Lung (tissue), 12 donors: ENCODE measurements around the gene ZFAND3. TPM values are rescaled to one million over a fixed set of nuclear protein-coding genes. Genes with fewer than 3 reads are reported as not detected.

Experiments
- ATAC-seq: fragments of 200-7000 bp; cut with Tn5 transposase; one replicate; pipeline ENCODE4 v1.9.1; 2020; ENCODE audit warnings: moderate number of reproducible peaks; ENCODE audit not compliant: insufficient read depth, low FRiP score
- DNase-seq, 3 donors: peaks; one replicate each; pipeline ENCODE4 v3.0.0-alpha.2; 2013 to 2017
- H3K27ac ChIP-seq, 2 donors: one replicate each; pipeline ENCODE4 v1.5.1; 2013; ENCODE audit warnings: mild to moderate bottlenecking in 2 of 2, moderate library complexity in 2 of 2, control low read depth in 1 of 2, inconsistent platforms in 1 of 2, low read depth in 1 of 2, low read length in 1 of 2
- H3K27me3 ChIP-seq, 3 donors: one replicate each; pipeline ENCODE4 v1.5.1; 2013; ENCODE audit warnings: low read length in 2 of 3; ENCODE audit not compliant: control insufficient read depth in 3 of 3, insufficient read depth in 3 of 3
- H3K36me3 ChIP-seq, 4 donors: one replicate each; pipeline ENCODE4 v1.5.1; 2013; ENCODE audit warnings: low read length in 4 of 4, mild to moderate bottlenecking in 1 of 4, moderate library complexity in 1 of 4; ENCODE audit not compliant: control insufficient read depth in 4 of 4, insufficient read depth in 4 of 4
- H3K4me1 ChIP-seq, 5 donors: one replicate each; pipeline ENCODE4 v1.5.1; 2013; ENCODE audit warnings: low read length in 5 of 5, mild to moderate bottlenecking in 2 of 5, moderate library complexity in 1 of 5; ENCODE audit not compliant: control insufficient read depth in 5 of 5, insufficient read depth in 5 of 5
- H3K4me3 ChIP-seq: one replicate; pipeline ENCODE4 v1.5.1; 2013; ENCODE audit warnings: mild to moderate bottlenecking, control low read depth, moderate library complexity
- H3K9ac ChIP-seq, 2 donors: one replicate each; pipeline ENCODE4 v1.5.1; 2013; ENCODE audit warnings: low read length in 2 of 2, control low read depth in 1 of 2; ENCODE audit not compliant: insufficient read depth in 1 of 2
- H3K9me3 ChIP-seq, 4 donors: one replicate each; pipeline ENCODE4 v1.5.1; 2013; ENCODE audit warnings: low read length in 3 of 4, mild to moderate bottlenecking in 1 of 4, moderate library complexity in 1 of 4; ENCODE audit not compliant: control insufficient read depth in 4 of 4, insufficient read depth in 3 of 4
- CTCF ChIP-seq: IDR thresholded peaks from 2 replicates; pipeline ENCODE4 v1.5.1; 2012; ENCODE audit warnings: mild to moderate bottlenecking; ENCODE audit errors: control extremely low read depth, extremely low read depth
- WGBS, 2 donors: extraction: QIAGEN DNeasy Blood & Tissue Kit; methylation state at CpG; one replicate each; pipeline ENCODE4 v1.1.7; 2013; 5-methylcytosine and 5-hydroxymethylcytosine counted together
- polyA plus RNA-seq, 2 donors: library from polyadenylated mRNA; stranded (reverse); fragments of 200-250 nt; gene quantifications; one replicate each; pipeline ENCODE4 v1.2.1, GENCODE V29; 2013
- total RNA-seq, 2 donors: library from RNA; depleted of rRNA in 1 of 2; stranded (reverse); fragments of >200 nt in 1 of 2; gene quantifications; one replicate each; pipeline ENCODE4 v1.2.1, GENCODE V29; 2014 to 2021
- donor health status: control.
- donor health status: control.
- donor health status: Bipolar disorder and iron deficiency.
- donor health status: healthy.
- donor health status: DM: yes; HTN: yes; CAD: no.

The ZFAND3 gene
- total and polyA plus RNA-seq, 4 donors, result 27.6 to 63.6 (median 51.3) TPM

GRCh38 chr6:38040254-38040653 lies 220.7 kb downstream of the ZFAND3 start:
- H3K9me3 ChIP-seq, result no peaks in the 10 kb centered on the region
- H3K4me3 ChIP-seq, result no peak overlapping the region
- DNase-seq (peak in 2 of 3 donors; percentile 79 to 87), ATAC-seq (no peak)
- no peak overlapping the region for H3K27ac ChIP-seq
- no peaks in the 10 kb centered on the region for H3K27me3 ChIP-seq
- H3K36me3 ChIP-seq, result no peaks in the 10 kb centered on the region
- no peak for TF ChIP-seq CTCF
- H3K4me1 ChIP-seq, result peaks cover 0 to 19% (median 7%) of the 10 kb centered on the region in 5 donors
- 57 to 62% methylated on average over 1 of the region's 1 CpG for WGBS, 2 donors
- no peak overlapping the region for H3K9ac ChIP-seq

- ATAC-seq, result no peak
Measured at GRCh38 chr6:38043259-38043753, 223.8 kb downstream of the ZFAND3 start.

GRCh38 chr6:38045701-38046305 lies 226.3 kb downstream of the ZFAND3 start:
- Histone ChIP-seq H3K36me3 (peaks cover 0 to 2% (median under 1%) of the 10 kb centered on the region in 4 donors), H3K9me3 (no peaks in the 10 kb centered on the region), H3K9ac (no peak overlapping the region), H3K27me3 (no peaks in the 10 kb centered on the region), H3K27ac (no peak overlapping the region), H3K4me1 (peaks cover under 1 to 4% (median 3%) of the 10 kb centered on the region in 5 donors), H3K4me3 (no peak overlapping the region)
- ATAC-seq (no peak), DNase-seq (no peak)
- WGBS, 2 donors, result 89 to 90% methylated on average over 6 of the region's 6 CpGs
- TF ChIP-seq CTCF, result no peak

More at GRCh38 chr6:38043259-38043753, 223.8 kb downstream of the ZFAND3 start:
- Histone ChIP-seq H3K9me3 (no peaks in the 10 kb centered on the region), H3K9ac (no peak overlapping the region), H3K36me3 (no peaks in the 10 kb centered on the region), H3K27me3 (no peaks in the 10 kb centered on the region), H3K4me3 (no peak overlapping the region), H3K27ac (no peak overlapping the region), H3K4me1 (peaks cover 0 to 16% (median 5%) of the 10 kb centered on the region in 5 donors)
- no peak for DNase-seq
- TF ChIP-seq CTCF, result no peak
- WGBS, 2 donors, result 78 to 88% methylated on average over 3 of the region's 3 CpGs
